ENCODE measurements around the gene MAL. TPM values are rescaled to one million over a fixed set of nuclear protein-coding genes. Genes with fewer than 3 reads are reported as not detected.

MAL gene
- total and polyA plus RNA-seq, 11 donors: 0.97 to 12.7 (median 3.5) TPM

DNA sequence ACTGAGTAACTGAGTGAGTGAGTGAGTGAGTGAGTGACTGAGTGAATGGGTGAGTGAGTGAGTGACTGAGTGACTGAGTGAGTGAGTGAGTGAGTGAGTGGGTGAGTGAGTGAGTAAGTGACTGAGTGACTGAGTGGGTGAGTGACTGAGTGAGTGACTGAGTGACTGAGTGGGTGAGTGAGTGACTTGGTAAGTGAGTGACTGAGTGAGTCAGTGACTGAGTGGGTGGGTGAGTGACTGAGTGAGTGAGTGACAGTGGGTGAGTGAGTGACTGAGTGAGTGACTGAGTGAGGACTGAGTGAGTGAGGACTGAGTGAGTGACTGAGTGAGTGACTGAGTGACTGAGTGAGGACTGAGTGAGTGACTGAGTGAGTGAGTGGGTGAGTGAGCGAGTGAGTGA is 13.9 kb downstream of the MAL start:
- Histone ChIP-seq H3K36me3 (no peaks in the 10 kb centered on the region), H3K9me3 (no peaks in the 10 kb centered on the region), H3K4me3 (no peak overlapping the region), H3K27me3 (peaks cover 0 to 2% (median 0%) of the 10 kb centered on the region in 9 donors), H3K27ac (no peak overlapping the region), H3K4me1 (peaks cover 0 to 30% (median 8%) of the 10 kb centered on the region in 12 donors)
- WGBS, 4 donors: 87 to 97% (median 89%) methylated on average over 1 of the region's 1 CpG
- DNase-seq (no peak), ATAC-seq (no peak)
- TF ChIP-seq POLR2A (IDR thresholded peaks at IDR 0.05): no peak
- TF ChIP-seq, protein P1, sequence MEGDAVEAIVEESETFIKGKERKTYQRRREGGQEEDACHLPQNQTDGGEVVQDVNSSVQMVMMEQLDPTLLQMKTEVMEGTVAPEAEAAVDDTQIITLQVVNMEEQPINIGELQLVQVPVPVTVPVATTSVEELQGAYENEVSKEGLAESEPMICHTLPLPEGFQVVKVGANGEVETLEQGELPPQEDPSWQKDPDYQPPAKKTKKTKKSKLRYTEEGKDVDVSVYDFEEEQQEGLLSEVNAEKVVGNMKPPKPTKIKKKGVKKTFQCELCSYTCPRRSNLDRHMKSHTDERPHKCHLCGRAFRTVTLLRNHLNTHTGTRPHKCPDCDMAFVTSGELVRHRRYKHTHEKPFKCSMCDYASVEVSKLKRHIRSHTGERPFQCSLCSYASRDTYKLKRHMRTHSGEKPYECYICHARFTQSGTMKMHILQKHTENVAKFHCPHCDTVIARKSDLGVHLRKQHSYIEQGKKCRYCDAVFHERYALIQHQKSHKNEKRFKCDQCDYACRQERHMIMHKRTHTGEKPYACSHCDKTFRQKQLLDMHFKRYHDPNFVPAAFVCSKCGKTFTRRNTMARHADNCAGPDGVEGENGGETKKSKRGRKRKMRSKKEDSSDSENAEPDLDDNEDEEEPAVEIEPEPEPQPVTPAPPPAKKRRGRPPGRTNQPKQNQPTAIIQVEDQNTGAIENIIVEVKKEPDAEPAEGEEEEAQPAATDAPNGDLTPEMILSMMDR (IDR thresholded peaks at IDR 0.05): no peak
- intact Hi-C loops (cut with DNase I): no loop called here

DNA sequence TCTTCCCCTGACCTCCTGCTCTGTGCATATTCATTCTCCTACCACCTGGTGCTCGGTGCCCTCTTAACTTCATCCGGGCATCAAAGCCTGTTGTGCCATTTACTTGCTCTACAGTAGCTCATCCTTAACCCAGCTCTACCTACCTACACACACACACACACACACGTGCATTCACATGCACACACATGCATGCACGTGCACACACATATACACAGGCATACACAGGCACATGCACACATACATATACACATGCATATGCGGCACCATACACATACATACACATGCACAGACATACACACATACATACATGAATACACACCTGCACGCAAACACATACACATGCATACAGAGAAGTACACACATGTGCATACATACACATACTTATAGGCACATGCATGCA is 14.5 kb downstream of the MAL start:
- no peak overlapping the region for H3K4me3 ChIP-seq
- DNase-seq (no peak), ATAC-seq (no peak)
- no peak overlapping the region for H3K27ac ChIP-seq
- TF ChIP-seq, protein P1 (IDR thresholded peaks at IDR 0.05): no peak
- TF ChIP-seq POLR2A (IDR thresholded peaks at IDR 0.05): no peak
- H3K36me3 ChIP-seq: no peaks in the 10 kb centered on the region
- no peaks in the 10 kb centered on the region for H3K9me3 ChIP-seq
- peaks cover 0 to 3% (median 0%) of the 10 kb centered on the region in 9 donors for H3K27me3 ChIP-seq
- 87 to 88% (median 87%) methylated on average over 6 of the region's 6 CpGs for WGBS, 4 donors
- intact Hi-C loops (cut with DNase I): no loop called here
- peaks cover 0 to 30% (median 8%) of the 10 kb centered on the region in 12 donors for H3K4me1 ChIP-seq

- peaks cover 0 to 8% (median 0%) of the 10 kb centered on the region in 9 donors for H3K27me3 ChIP-seq
- H3K27ac ChIP-seq: no peak overlapping the region
- no peak for TF ChIP-seq POLR2A (IDR thresholded peaks at IDR 0.05)
- TF ChIP-seq, protein P1 (IDR thresholded peaks at IDR 0.05): no peak
- intact Hi-C loops (cut with DNase I): no loop called here
- peak in 1 of 5 donors; percentile 2 for DNase-seq
- H3K9me3 ChIP-seq: no peaks in the 10 kb centered on the region
- 58 to 71% (median 63%) methylated on average over 6 of the region's 6 CpGs for WGBS, 4 donors
- ATAC-seq: no peak
- H3K4me3 ChIP-seq: no peak overlapping the region
- H3K4me1 ChIP-seq: peaks cover 0 to 30% (median 8%) of the 10 kb centered on the region in 12 donors
- no peaks in the 10 kb centered on the region for H3K36me3 ChIP-seq
These were observed 14.9 kb downstream of the MAL start for GRCh38 chr2:95040426-95040825.

GRCh38 chr2:95041060-95041823 is 15.7 kb downstream of the MAL start:
- intact Hi-C loops (cut with DNase I): no loop called here
- no peak for ATAC-seq
- H3K9me3 ChIP-seq: no peaks in the 10 kb centered on the region

More at GRCh38 chr2:95041060-95041823, 15.7 kb downstream of the MAL start:
- Histone ChIP-seq H3K4me1 (peaks cover 0 to 30% (median 8%) of the 10 kb centered on the region in 12 donors), H3K27ac (peak overlapping the region in 1 of 12 donors; percentile 11), H3K36me3 (no peaks in the 10 kb centered on the region), H3K4me3 (no peak overlapping the region), H3K27me3 (peaks cover 0 to 10% (median 0%) of the 10 kb centered on the region in 9 donors)
- DNase-seq: peak in 1 of 5 donors; percentile 13
- no peak for TF ChIP-seq POLR2A (IDR thresholded peaks at IDR 0.05)
- TF ChIP-seq, protein P1 (IDR thresholded peaks at IDR 0.05): no peak
- 56 to 71% (median 62%) methylated on average over 10 of the region's 10 CpGs for whole genome bisulfite sequencing, 4 donors

Data from heart left ventricle (tissue), 16 donors.